ENCODE results near the gene TMEM37.

DNA sequence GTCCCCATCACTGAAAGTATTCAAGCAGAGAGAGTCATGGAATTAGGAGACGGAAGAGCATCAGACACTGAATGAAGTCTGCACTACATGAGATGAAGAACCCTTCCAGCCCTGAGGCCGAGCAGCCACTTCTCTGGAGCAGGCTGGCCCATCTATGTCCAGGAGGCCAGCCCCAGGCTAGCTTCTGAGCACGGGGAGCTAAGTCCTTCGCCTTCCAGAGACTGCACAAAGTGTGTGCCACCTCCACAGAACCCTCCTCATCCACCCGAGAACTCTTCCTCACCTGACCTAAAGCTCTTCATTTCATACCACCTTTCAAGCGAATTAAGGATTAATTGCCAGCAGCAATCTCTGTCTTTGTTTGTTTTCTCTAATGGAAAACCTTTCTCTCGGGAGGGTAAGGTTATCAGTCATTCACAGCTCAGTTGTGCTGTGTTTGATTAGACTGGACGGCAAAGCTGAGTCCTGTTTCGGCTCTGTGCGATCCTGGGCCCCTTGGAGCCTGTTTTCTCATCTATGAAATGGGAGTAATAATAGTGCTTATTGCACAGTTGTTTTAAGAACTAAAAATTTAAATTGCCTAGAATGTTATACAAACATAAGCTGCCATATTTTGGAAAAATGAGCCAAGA lies 54.7 kb downstream of the TMEM37 start:
- TF ChIP-seq, protein P1, sequence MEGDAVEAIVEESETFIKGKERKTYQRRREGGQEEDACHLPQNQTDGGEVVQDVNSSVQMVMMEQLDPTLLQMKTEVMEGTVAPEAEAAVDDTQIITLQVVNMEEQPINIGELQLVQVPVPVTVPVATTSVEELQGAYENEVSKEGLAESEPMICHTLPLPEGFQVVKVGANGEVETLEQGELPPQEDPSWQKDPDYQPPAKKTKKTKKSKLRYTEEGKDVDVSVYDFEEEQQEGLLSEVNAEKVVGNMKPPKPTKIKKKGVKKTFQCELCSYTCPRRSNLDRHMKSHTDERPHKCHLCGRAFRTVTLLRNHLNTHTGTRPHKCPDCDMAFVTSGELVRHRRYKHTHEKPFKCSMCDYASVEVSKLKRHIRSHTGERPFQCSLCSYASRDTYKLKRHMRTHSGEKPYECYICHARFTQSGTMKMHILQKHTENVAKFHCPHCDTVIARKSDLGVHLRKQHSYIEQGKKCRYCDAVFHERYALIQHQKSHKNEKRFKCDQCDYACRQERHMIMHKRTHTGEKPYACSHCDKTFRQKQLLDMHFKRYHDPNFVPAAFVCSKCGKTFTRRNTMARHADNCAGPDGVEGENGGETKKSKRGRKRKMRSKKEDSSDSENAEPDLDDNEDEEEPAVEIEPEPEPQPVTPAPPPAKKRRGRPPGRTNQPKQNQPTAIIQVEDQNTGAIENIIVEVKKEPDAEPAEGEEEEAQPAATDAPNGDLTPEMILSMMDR (IDR thresholded peaks at IDR 0.05): no peak
- no peak for TF ChIP-seq POLR2A (IDR thresholded peaks at IDR 0.05)
